HEK293 (cell line): ENCODE data around the gene RIPK3.

ENCODE experiments used
- CTCF ChIP-seq: fragments of 450-650 bp; formaldehyde crosslinking; IDR thresholded peaks from 2 replicates; pipeline ENCODE4 v1.5.1; 2016; ENCODE audit warnings: missing biosample characterization, missing genetic modification characterization
- EGR2 ChIP-seq: fragments of 450-650 bp; formaldehyde crosslinking; IDR thresholded peaks from 2 replicates; pipeline ENCODE4 v1.5.1; 2016; ENCODE audit warnings: low read depth, missing biosample characterization, missing genetic modification characterization
- GLI2 ChIP-seq: fragments of 450-650 bp; formaldehyde crosslinking; IDR thresholded peaks from 2 replicates; pipeline ENCODE4; 2017; ENCODE audit warnings: missing biosample characterization, missing genetic modification characterization, low read depth, borderline replicate concordance
- GLI4 ChIP-seq: fragments of 450-650 bp; formaldehyde crosslinking; IDR thresholded peaks from 2 replicates; pipeline ENCODE4 v1.5.1; 2016; ENCODE audit warnings: missing biosample characterization, missing genetic modification characterization
- GLIS2 ChIP-seq: fragments of 450-650 bp; formaldehyde crosslinking; IDR thresholded peaks from 2 replicates; pipeline ENCODE4 v1.5.1; 2016; ENCODE audit warnings: missing biosample characterization, missing genetic modification characterization
- MYNN ChIP-seq: fragments of 450-650 bp; formaldehyde crosslinking; IDR thresholded peaks from 2 replicates; pipeline ENCODE4 v1.5.1; 2016; ENCODE audit warnings: missing biosample characterization, missing genetic modification characterization, borderline replicate concordance
- OSR2 ChIP-seq: fragments of 450-650 bp; formaldehyde crosslinking; IDR thresholded peaks from 2 replicates; pipeline ENCODE4 v1.5.1; 2016; ENCODE audit warnings: missing biosample characterization, missing genetic modification characterization
- SCRT1 ChIP-seq: fragments of 450-650 bp; formaldehyde crosslinking; IDR thresholded peaks from 2 replicates; pipeline ENCODE4 v1.5.1; 2016; ENCODE audit warnings: missing biosample characterization, missing genetic modification characterization, borderline replicate concordance
- SP3 ChIP-seq: fragments of 450-650 bp; formaldehyde crosslinking; IDR thresholded peaks from 2 replicates; pipeline ENCODE4 v1.5.1; 2016; ENCODE audit warnings: missing biosample characterization, missing genetic modification characterization
- TSHZ1 ChIP-seq: fragments of 450-650 bp; formaldehyde crosslinking; IDR thresholded peaks from 2 replicates; pipeline ENCODE4 v1.5.1; 2016; ENCODE audit warnings: missing biosample characterization, missing genetic modification characterization, borderline replicate concordance
- ZFP3 ChIP-seq: fragments of 450-650 bp; formaldehyde crosslinking; IDR thresholded peaks from 2 replicates; pipeline ENCODE4 v1.5.1; 2016; ENCODE audit warnings: low read depth, missing biosample characterization, missing genetic modification characterization
- ZNF114 ChIP-seq: fragments of 450-650 bp; formaldehyde crosslinking; IDR thresholded peaks from 2 replicates; pipeline ENCODE4 v1.5.0; 2017; ENCODE audit warnings: missing biosample characterization, missing genetic modification characterization
- ZNF121 ChIP-seq: fragments of 450-650 bp; formaldehyde crosslinking; IDR thresholded peaks from 2 replicates; pipeline ENCODE4 v1.5.1; 2016; ENCODE audit warnings: missing biosample characterization, missing genetic modification characterization
- ZNF184 ChIP-seq: fragments of 450-650 bp; IDR thresholded peaks from 2 replicates; pipeline ENCODE4 v1.5.1; 2018; ENCODE audit warnings: missing biosample characterization, mild to moderate bottlenecking, missing genetic modification characterization
- ZNF248 ChIP-seq: fragments of 450-650 bp; formaldehyde crosslinking; IDR thresholded peaks from 2 replicates; pipeline ENCODE4 v1.5.1; 2017; ENCODE audit warnings: missing biosample characterization, missing genetic modification characterization
- ZNF274 ChIP-seq, 2 experiments: fragments of 200-500 bp in 1 of 2; fragments of 450-650 bp in 1 of 2; sonication (Bioruptor generic) in 1 of 2; formaldehyde crosslinking in 1 of 2; IDR thresholded peaks; 2 replicates each; pipeline versions ENCODE4 v1.5.1 to v1.6.1; 2014 to 2016; ENCODE audit warnings: borderline replicate concordance in 1 of 2, inconsistent platforms in 1 of 2, low read length in 1 of 2, missing biosample characterization in 1 of 2, missing genetic modification characterization in 1 of 2
- ZNF302 ChIP-seq: fragments of 450-650 bp; formaldehyde crosslinking; IDR thresholded peaks from 2 replicates; pipeline ENCODE4 v1.5.1; 2016; ENCODE audit warnings: missing biosample characterization, missing genetic modification characterization, low read depth
- ZNF473 ChIP-seq: fragments of 450-650 bp; formaldehyde crosslinking; IDR thresholded peaks from 2 replicates; pipeline ENCODE4 v1.5.1; 2017; ENCODE audit warnings: missing biosample characterization, missing genetic modification characterization
- ZNF521 ChIP-seq: fragments of 450-650 bp; formaldehyde crosslinking; IDR thresholded peaks from 2 replicates; pipeline ENCODE4 v1.5.1; 2017; ENCODE audit warnings: missing biosample characterization, mild to moderate bottlenecking, missing genetic modification characterization
- ZNF561 ChIP-seq: fragments of 450-650 bp; IDR thresholded peaks from 2 replicates; pipeline ENCODE4 v1.5.1; 2018; ENCODE audit warnings: missing biosample characterization, missing genetic modification characterization, borderline replicate concordance
- ZNF707 ChIP-seq: fragments of 450-650 bp; formaldehyde crosslinking; IDR thresholded peaks from 2 replicates; pipeline ENCODE4 v1.5.1; 2016; ENCODE audit warnings: missing biosample characterization, missing genetic modification characterization
- ZNF747 ChIP-seq: fragments of 450-650 bp; formaldehyde crosslinking; IDR thresholded peaks from 2 replicates; pipeline ENCODE4 v1.5.1; 2016; ENCODE audit warnings: missing biosample characterization, missing genetic modification characterization
- ZNF792 ChIP-seq: fragments of 450-650 bp; formaldehyde crosslinking; IDR thresholded peaks from 2 replicates; pipeline ENCODE4 v1.5.1; 2016; ENCODE audit warnings: missing biosample characterization, missing genetic modification characterization
- ZSCAN23 ChIP-seq: fragments of 450-650 bp; formaldehyde crosslinking; IDR thresholded peaks from 2 replicates; pipeline ENCODE4 v1.5.1; 2016; ENCODE audit warnings: missing biosample characterization, missing genetic modification characterization
- TF ChIP-seq, protein P1 (sequence below): fragments of 450-650 bp; formaldehyde crosslinking; IDR thresholded peaks from 2 replicates; pipeline ENCODE4 v1.5.1; 2016; ENCODE audit warnings: missing biosample characterization, missing genetic modification characterization
- TF ChIP-seq, protein P2 (sequence below): fragments of 450-650 bp; formaldehyde crosslinking; IDR thresholded peaks from 2 replicates; pipeline ENCODE4 v1.5.1; 2016; ENCODE audit warnings: missing biosample characterization, missing genetic modification characterization
- TF ChIP-seq, protein P3 (sequence below): sonication (generic); formaldehyde crosslinking; IDR thresholded peaks from 2 replicates; pipeline ENCODE4 v1.8.1; 2022; ENCODE audit warnings: mild to moderate bottlenecking, moderate library complexity, missing genetic modification reagents
- TF ChIP-seq, protein P4 (sequence below): fragments of 450-650 bp; formaldehyde crosslinking; IDR thresholded peaks from 2 replicates; pipeline ENCODE4 v1.5.1; 2017; ENCODE audit warnings: missing biosample characterization, mild to moderate bottlenecking, missing genetic modification characterization, moderate library complexity

RIPK3 gene

DNA sequence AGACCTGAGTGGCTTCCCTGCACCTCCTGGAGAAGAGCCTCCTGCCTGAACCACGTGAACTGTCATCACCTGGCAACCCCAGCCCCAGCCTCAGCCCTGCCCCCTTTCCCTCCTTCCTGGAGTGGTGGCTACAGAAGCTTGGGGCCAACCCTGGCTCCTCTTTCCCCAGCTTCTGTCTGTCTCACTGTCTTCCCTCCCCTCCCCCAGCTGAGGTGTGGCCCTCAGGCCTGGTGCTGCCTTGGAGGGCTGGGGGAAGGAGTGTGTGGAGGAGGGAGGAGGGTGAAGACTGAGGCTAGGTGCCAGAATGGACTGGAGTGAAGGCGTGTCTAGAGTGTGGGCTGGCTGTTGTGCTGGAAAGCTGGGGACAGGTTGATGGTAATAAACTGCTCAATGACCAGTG is 37.9 kb upstream of the RIPK3 start (continued):
- TF ChIP-seq, protein P1, sequence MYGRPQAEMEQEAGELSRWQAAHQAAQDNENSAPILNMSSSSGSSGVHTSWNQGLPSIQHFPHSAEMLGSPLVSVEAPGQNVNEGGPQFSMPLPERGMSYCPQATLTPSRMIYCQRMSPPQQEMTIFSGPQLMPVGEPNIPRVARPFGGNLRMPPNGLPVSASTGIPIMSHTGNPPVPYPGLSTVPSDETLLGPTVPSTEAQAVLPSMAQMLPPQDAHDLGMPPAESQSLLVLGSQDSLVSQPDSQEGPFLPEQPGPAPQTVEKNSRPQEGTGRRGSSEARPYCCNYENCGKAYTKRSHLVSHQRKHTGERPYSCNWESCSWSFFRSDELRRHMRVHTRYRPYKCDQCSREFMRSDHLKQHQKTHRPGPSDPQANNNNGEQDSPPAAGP (tag by site-specific recombination) = peak; percentile 93
- no peak for TF ChIP-seq ZNF121
- TF ChIP-seq ZNF521 = no peak
- no peak for TF ChIP-seq SCRT1
- peak; percentile 47; the same call in 1 of the 2 replicates for TF ChIP-seq SP3
- no peak for TF ChIP-seq ZNF114 (tag by site-specific recombination)
- TF ChIP-seq ZNF747 (tag by site-specific recombination) = no peak
- no peak for TF ChIP-seq ZNF561 (tag by site-specific recombination)
- no peak for TF ChIP-seq ZNF248
- no peak for TF ChIP-seq TSHZ1 (tag by site-specific recombination)
- no peak for TF ChIP-seq GLIS2 (tag by site-specific recombination)
- no peak for TF ChIP-seq ZNF707 (tag by site-specific recombination)
- no peak for TF ChIP-seq ZNF302 (tag by site-specific recombination)
- no peak for TF ChIP-seq GLI4 (tag by site-specific recombination)
- no peak for TF ChIP-seq ZNF184 (tag by site-specific recombination)
- peak; percentile 77 for TF ChIP-seq OSR2 (tag by site-specific recombination)
- no peak for TF ChIP-seq ZFP3 (tag by site-specific recombination)
- no peak for TF ChIP-seq ZNF473 (tag by site-specific recombination)
- TF ChIP-seq, protein P2, sequence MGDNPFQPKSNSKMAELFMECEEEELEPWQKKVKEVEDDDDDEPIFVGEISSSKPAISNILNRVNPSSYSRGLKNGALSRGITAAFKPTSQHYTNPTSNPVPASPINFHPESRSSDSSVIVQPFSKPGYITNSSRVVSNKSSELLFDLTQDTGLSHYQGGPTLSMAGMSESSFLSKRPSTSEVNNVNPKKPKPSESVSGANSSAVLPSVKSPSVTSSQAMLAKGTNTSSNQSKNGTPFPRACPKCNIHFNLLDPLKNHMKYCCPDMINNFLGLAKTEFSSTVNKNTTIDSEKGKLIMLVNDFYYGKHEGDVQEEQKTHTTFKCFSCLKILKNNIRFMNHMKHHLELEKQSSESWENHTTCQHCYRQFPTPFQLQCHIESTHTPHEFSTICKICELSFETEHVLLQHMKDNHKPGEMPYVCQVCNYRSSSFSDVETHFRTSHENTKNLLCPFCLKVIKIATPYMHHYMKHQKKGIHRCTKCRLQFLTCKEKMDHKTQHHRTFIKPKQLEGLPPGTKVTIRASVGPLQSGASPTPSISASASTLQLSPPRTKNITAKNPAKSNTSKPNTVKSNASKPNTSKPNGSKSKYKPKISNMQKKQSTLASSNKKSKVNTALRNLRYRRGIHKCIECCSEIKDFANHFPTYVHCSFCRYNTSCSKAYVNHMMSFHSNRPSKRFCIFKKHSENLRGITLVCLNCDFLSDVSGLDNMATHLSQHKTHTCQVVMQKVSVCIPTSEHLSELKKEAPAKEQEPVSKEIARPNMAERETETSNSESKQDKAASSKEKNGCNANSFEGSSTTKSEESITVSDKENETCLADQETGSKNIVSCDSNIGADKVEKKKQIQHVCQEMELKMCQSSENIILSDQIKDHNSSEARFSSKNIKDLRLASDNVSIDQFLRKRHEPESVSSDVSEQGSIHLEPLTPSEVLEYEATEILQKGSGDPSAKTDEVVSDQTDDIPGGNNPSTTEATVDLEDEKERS (tag by site-specific recombination) = no peak
- TF ChIP-seq GLI2 (tag by site-specific recombination) = no peak
- no peak for TF ChIP-seq MYNN (tag by site-specific recombination)
- no peak for TF ChIP-seq ZNF274 (IDR thresholded peaks at IDR 0.05; ENCODE audit: low read length)
- TF ChIP-seq ZNF274 (tag by site-specific recombination; IDR thresholded peaks at IDR 0.05; ENCODE audit: borderline replicate concordance) = no peak
- TF ChIP-seq, protein P3, sequence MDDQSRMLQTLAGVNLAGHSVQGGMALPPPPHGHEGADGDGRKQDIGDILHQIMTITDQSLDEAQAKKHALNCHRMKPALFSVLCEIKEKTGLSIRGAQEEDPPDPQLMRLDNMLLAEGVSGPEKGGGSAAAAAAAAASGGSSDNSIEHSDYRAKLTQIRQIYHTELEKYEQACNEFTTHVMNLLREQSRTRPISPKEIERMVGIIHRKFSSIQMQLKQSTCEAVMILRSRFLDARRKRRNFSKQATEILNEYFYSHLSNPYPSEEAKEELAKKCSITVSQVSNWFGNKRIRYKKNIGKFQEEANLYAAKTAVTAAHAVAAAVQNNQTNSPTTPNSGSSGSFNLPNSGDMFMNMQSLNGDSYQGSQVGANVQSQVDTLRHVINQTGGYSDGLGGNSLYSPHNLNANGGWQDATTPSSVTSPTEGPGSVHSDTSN = no peak
- no peak for TF ChIP-seq ZNF792
- TF ChIP-seq, protein P4, sequence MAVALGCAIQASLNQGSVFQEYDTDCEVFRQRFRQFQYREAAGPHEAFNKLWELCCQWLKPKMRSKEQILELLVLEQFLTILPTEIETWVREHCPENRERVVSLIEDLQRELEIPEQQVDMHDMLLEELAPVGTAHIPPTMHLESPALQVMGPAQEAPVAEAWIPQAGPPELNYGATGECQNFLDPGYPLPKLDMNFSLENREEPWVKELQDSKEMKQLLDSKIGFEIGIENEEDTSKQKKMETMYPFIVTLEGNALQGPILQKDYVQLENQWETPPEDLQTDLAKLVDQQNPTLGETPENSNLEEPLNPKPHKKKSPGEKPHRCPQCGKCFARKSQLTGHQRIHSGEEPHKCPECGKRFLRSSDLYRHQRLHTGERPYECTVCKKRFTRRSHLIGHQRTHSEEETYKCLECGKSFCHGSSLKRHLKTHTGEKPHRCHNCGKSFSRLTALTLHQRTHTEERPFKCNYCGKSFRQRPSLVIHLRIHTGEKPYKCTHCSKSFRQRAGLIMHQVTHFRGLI (tag by site-specific recombination) = no peak
- TF ChIP-seq ZSCAN23 (tag by site-specific recombination) = no peak
- TF ChIP-seq EGR2 (tag by site-specific recombination) = peak; percentile 91
- no peak for TF ChIP-seq CTCF (tag by site-specific recombination)
